HG03060 (cell line): ENCODE measurements around the gene ZMYND15.

ENCODE experiments used
- ATAC-seq: cut with Tn5 transposase; IDR thresholded peaks from one replicate; pipeline ENCODE4 v1.9.1; 2021; ENCODE audit warnings: low read depth, moderate number of reproducible peaks; ENCODE audit not compliant: unreplicated experiment

ZMYND15 gene

GRCh38 chr17:4740584-4740983, 951 bp downstream of the ZMYND15 start:
- no peak for ATAC-seq

- ATAC-seq: no peak
Measured at GRCh38 chr17:4741544-4741943, 1.9 kb downstream of the ZMYND15 start.

GRCh38 chr17:4742133-4742532, 2.5 kb downstream of the ZMYND15 start:
- no peak for ATAC-seq

- ATAC-seq: no peak
Measured at GRCh38 chr17:4742629-4743028, 3.0 kb downstream of the ZMYND15 start.

GRCh38 chr17:4743216-4743615, 3.6 kb downstream of the ZMYND15 start:
- no peak for ATAC-seq

GRCh38 chr17:4743898-4744297, 4.3 kb downstream of the ZMYND15 start:
- no peak for ATAC-seq

GRCh38 chr17:4744999-4745969, 5.7 kb downstream of the ZMYND15 start:
- ATAC-seq: no peak

GRCh38 chr17:4747847-4748246, 8.2 kb downstream of the ZMYND15 start:
- no peak for ATAC-seq

GRCh38 chr17:4748686-4749085, 9.1 kb downstream of the ZMYND15 start:
- ATAC-seq: no peak

GRCh38 chr17:4750606-4751005, 11.0 kb downstream of the ZMYND15 start:
- no peak for ATAC-seq

GRCh38 chr17:4751932-4752331, 12.3 kb downstream of the ZMYND15 start:
- ATAC-seq: no peak

- no peak for ATAC-seq
Measured at GRCh38 chr17:4753392-4753791, 13.8 kb downstream of the ZMYND15 start.

GRCh38 chr17:4759776-4760236, 20.2 kb downstream of the ZMYND15 start:
- ATAC-seq: no peak

GRCh38 chr17:4764595-4764994, 25.0 kb downstream of the ZMYND15 start:
- no peak for ATAC-seq

GRCh38 chr17:4766201-4766600, 26.6 kb downstream of the ZMYND15 start:
- ATAC-seq: no peak

GRCh38 chr17:4766723-4767122, 27.1 kb downstream of the ZMYND15 start:
- no peak for ATAC-seq

- ATAC-seq: no peak
Measured at GRCh38 chr17:4768298-4768697, 28.7 kb downstream of the ZMYND15 start.

GRCh38 chr17:4769628-4770027, 30.0 kb downstream of the ZMYND15 start:
- ATAC-seq: no peak

GRCh38 chr17:4771519-4772234, 32.0 kb downstream of the ZMYND15 start, which contains the start of gene TM4SF5:
TSS of gene TM4SF5 (plus strand) at chr17:4771886. CDS start at chr17:4771923, 37 bp downstream.
- ATAC-seq: no peak

GRCh38 chr17:4772235-4772613, 32.6 kb downstream of the ZMYND15 start:
- ATAC-seq: no peak

GRCh38 chr17:4777969-4778760, 38.5 kb downstream of the ZMYND15 start:
- no peak for ATAC-seq
